Stromal cell of bone marrow (primary cell): Measurements from ENCODE around the gene MAGEA1.
"Not testable (repeated sequence)": the region's sequence is repeated elsewhere in the genome, so short reads cannot be mapped to it uniquely, and the experiment has no call there.

ENCODE experiments used
- DNase-seq: peaks from one replicate; pipeline ENCODE4 v3.0.0-alpha.2; 2012; ENCODE audit warnings: low read depth

MAGEA1 gene, protein sequence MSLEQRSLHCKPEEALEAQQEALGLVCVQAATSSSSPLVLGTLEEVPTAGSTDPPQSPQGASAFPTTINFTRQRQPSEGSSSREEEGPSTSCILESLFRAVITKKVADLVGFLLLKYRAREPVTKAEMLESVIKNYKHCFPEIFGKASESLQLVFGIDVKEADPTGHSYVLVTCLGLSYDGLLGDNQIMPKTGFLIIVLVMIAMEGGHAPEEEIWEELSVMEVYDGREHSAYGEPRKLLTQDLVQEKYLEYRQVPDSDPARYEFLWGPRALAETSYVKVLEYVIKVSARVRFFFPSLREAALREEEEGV

DNA sequence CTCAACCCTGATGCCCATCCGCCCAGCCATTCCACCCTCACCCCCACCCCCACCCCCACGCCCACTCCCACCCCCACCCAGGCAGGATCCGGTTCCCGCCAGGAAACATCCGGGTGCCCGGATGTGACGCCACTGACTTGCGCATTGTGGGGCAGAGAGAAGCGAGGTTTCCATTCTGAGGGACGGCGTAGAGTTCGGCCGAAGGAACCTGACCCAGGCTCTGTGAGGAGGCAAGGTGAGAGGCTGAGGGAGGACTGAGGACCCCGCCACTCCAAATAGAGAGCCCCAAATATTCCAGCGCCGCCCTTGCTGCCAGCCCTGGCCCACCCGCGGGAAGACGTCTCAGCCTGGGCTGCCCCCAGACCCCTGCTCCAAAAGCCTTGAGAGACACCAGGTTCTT, at the start of gene MAGEA1:
TSS of gene MAGEA1 (plus strand) at position 154 of the 400 bp plus-strand sequence. CDS start 3,106 bp downstream, outside the sequence.
- DNase-seq = no peak

DNA sequence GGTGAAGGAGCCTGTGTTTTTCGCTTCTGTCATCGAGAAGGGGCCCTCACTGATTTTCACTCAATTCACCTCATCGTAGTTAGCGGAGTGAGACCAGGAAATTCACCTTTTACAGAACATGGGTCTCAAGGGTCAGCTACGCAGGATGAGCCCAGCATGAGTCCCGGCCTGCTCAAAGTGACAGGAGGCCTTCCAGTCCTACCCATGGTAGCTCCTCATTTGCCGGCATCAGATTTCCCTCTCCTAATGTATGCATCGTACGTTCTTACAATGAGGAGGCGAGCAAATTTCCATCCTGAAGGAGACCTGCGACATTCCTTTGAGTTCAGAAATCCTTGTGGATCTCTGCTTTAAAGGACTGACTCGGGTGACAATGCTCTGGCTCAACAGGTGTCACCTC, 46.2 kb upstream of the MAGEA1 start:
- DNase-seq = not testable (repeated sequence)

DNA sequence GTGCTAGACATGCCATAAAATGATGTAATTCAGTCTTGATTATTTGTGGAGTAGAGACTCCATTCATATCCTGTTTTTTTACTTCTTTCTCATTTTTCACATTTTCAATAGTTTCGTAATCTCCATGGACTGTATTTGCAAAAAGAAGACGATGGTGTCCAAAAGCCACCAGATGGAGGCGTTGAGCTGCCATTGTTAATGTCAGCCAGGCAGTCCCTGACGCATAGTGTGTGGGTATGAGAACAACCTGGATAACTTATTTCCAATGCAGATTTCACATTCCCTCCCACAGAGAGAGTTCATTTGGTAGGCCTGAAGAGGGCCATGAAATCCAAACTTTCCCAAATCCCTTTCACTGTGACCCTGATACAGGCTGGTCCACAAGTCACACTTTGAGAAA, 40.0 kb upstream of the MAGEA1 start:
- not testable (repeated sequence) for DNase-seq

DNA sequence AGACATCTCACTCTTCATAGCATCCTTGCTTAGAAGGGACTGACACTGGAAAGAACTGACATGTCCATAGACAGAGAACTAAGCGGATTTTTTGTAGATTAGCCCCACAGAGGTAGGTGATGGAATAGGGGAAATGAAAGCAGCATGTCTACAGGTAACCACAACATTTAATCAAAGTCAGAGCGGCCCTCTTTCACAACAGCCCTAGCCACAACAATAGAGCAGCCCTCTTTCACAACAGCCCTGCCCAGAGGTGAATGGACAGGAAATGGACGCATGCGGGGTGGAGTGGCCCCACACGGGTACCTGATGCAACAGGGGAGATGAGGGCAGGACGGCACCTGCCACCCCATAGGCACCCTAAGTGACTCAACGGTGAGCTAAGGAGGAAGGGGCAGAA, 32.8 kb upstream of the MAGEA1 start:
- not testable (repeated sequence) for DNase-seq

DNA sequence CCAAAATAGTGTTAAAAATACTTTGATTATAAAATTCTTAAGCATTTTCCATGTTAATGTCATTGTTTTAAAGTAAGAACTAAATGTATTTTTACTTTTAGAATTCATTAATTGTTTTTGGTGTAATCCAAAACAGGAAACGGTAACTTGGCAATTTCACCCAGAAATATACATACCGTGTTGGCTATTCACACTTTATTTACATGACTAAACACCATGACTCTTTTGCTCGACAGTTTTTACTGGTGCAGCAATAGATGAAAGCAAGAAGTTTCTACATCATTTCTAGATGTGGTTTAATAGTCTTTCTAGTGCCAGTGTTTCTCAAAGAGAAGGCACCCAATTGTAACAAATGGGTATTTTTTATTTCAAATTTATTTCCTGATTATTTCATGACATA, 25.6 kb upstream of the MAGEA1 start:
- DNase-seq = no peak

DNA sequence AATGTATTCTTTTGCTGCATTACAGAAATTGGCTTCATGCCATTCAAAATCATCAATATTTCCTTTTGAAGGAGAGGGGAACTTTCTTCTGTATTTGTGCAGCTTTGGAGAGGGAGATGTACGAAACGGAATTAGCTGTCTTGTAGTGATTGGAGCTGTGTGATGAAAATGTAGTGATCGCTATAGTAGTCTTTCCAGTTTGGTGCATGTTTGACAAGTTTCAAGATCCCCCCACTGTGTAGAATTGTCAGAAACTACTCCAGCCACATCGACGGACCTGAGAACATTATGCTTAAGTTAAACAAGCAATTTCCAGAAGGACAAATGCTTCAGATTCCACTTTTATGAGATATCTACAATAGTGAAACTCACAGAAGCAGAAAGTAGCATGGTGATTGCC, 21.6 kb upstream of the MAGEA1 start:
- DNase-seq = no peak

DNA sequence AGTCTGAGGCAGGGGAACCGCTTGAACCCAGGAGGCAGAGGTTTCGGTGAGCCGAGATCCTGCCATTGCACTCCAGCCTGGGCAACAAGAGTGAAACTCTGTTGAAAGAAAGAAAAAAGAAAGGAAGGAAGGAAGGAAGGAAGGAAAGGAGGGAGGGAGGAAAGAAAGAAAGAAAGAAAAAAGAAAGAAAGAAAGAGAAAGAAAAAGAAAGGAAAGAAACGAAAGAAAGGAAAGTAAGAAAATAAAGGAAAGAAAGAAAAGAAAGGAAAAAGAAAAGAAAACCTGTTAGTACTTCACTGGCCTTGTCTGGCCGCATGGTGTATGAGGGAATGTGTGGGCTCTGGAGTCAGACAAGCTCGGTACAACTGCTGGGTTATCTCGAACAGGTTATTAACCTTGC, 20.8 kb upstream of the MAGEA1 start:
- no peak for DNase-seq

DNA sequence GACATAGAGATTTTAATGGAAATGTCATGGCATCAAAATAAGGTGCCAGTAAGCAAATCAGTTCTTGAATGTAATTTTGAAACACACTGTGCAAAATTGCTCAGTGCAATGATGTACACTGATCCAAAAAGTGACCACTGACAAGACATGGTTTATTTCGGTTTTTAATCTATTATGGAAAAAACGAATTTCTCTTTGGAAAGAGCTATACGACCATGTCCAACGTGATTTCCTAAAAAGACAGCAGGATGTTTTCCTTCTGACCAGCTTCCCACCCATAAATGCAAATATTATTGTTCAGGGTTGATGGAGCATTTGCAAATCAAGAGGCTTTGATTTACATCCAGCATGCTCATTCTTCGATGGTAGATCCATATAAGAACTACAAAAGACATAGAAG, 17.1 kb upstream of the MAGEA1 start:
- no peak for DNase-seq

DNA sequence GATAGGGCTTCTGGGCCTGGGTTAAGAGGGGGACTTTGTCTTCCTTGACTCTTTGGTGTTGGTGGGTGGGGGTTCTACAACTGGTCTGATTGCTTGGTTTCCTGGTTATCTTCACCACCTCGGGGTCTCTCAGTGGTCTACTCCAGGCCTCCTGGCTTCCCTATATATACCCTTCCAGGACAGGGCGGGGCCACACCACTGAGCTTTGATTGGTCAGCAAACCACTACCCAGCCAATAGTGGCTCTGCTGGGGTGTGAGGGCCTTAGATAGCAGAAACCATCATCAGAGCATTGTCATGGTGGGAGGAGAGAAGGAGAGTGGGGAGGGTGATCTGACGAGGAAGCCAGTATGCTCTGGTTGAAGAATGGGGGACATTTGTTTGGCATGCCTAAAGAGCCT, 14.4 kb upstream of the MAGEA1 start:
- DNase-seq = no peak

DNA sequence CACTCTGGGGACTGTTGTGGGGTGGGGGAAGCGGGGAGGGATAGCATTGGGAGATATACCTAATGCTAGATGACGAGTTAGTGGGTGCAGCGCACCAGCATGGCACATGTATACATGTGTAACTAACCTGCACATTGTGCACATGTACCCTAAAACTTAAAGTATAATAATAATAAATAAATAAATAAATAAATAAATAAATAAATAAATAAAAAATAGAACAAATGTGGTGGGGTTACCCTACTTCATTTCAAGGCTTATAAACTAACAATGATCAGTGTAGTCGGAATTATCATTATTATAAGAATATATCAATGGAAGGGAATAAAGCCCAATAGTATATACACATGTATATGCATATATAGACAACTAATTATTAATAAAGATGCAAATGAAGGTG, 10.7 kb upstream of the MAGEA1 start:
- not testable (repeated sequence) for DNase-seq

DNA sequence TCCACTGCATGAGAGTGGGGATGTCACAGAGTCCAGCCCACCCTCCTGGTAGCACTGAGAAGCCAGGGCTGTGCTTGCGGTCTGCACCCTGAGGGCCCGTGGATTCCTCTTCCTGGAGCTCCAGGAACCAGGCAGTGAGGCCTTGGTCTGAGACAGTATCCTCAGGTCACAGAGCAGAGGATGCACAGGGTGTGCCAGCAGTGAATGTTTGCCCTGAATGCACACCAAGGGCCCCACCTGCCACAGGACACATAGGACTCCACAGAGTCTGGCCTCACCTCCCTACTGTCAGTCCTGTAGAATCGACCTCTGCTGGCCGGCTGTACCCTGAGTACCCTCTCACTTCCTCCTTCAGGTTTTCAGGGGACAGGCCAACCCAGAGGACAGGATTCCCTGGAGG, 2.7 kb downstream of the MAGEA1 start:
- no peak for DNase-seq

DNA sequence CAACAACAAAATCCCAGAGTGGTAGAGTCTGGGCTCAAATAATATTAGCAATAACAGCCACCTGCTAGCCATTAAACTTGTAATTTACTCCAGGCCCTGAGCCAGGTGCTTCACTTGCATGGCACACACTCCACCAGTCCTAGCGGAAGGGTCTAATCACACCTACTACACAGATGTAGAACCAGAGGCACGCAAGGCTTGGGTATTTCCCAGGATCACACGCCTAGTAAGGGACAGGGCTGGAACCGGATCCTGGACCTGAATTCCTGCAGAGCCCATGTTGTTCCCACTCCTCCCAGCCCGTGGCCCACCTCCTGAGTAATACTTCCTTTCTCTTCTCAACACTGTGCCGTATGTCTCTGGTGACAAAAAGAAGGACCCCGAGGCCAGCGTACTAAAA, 5.7 kb downstream of the MAGEA1 start:
- no peak for DNase-seq

DNA sequence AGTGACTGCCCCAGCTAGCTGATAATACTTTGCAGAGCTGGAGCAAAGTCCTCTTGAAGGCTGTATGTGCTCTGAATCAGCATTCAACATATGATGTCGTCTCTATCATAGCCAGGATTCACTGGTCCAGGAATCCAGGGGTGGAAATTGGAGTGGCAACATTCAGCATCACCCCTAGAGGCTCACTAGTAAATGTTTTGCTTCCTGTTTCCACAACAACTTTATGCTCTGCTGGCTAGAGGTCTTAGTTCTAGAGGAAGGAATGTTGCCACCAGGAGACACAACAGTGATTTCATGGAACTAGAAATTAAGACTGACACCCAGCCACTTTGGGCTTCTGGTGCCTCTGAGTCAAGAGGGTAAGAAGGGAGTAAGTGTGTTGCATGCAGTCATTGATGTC, 11.3 kb downstream of the MAGEA1 start:
- DNase-seq = no peak

DNA sequence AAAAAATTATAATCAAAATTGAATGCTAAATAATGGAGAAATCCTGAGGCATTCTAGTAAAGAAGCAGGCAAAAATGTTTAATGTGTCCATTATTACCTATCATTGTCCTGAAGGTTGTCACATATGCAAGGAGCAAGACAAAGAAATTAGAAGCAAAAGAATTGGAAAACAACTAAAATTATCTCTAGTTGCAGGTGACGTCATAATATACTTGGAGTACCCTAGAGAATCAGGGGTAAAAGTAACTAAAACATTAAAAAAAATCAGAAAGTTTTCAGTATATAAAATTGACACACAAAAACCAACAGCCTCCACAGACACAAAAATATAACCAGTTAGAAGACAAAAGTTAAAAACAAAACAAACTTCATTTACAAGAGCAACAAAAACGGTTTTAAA, 21.4 kb downstream of the MAGEA1 start:
- no peak for DNase-seq

DNA sequence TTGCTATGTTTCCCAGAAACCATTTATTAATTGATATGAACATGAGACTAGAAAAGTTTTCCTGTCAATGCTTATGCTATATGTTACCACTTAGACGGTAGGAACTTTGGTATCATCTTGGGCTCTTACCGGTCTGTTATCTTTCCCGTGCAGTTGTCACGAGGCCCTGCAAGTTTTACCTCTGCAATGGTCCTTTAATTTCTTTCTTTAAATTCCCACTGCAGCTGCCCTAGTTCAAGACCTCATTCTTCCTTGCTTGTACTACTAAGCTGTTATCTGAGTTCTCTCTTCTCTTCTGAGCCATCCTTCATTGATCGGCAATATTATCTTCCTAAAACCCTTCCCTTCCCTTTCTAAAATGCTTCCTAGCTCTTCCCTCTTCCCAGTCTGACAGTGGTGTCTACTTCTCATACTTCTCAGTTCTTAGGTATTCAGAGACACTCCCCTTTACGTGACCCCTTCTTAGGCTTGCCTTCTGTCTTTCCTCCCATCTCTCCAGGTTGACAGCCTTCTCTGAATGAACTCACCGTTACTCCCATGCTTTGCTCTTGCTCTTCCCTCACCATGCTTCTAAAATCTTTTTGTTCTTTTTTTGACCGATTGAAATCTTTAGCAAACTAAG, 27.5 kb downstream of the MAGEA1 start:
- DNase-seq = no peak

DNA sequence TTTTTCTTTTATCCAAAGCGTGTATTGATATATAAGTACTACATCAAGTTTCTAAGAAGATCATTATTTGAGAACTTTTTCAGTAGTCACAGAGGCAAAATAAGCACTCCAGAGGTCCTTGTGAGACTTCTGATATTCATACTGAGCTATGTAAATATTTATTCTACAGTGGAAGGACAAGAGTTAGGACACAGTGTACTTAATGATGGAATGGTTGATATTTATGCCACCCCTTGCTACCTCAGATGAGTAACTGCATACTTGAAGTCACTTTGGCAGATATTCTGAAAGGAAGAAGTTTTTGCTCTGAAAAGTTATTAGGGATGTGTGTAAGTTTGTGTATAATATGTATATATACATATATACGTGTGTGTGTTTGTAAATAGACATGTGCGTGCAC, 30.3 kb downstream of the MAGEA1 start:
- DNase-seq = no peak

DNA sequence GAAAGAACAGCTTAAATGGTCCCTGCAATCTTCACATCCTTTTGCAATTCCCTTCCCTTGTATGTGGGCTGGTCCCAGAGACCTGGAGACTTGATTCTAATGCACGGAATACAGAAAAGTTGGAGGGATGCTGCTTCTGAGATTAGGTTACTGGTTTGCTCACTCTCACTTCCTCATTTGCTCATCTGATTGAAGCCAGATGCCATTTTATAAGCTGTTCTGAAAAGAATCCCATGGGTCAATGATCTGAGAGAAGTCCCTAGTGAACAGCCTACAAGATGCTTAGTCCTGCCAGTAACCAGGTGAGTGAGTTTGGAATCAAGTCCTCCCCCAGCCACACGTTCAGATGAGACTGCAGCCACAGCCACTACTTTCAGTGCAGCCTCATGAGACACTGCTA, 35.9 kb downstream of the MAGEA1 start:
- no peak for DNase-seq

DNA sequence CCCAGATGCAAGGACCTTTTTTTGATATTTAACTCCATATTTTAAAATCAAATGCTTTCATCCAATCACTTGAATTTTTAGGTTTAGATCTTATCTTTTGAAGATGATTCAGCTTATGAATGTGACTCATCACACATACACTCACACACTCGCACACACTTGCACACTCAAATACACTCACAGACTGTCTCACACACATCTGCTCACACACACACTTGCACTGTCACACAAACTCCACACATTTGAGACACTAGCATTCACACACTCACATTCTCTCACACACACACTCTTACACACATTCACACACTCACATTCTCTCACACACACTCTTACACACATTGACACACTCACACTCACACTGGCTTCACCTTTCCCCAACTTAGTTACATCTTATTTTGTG, 37.8 kb downstream of the MAGEA1 start:
- no peak for DNase-seq

DNA sequence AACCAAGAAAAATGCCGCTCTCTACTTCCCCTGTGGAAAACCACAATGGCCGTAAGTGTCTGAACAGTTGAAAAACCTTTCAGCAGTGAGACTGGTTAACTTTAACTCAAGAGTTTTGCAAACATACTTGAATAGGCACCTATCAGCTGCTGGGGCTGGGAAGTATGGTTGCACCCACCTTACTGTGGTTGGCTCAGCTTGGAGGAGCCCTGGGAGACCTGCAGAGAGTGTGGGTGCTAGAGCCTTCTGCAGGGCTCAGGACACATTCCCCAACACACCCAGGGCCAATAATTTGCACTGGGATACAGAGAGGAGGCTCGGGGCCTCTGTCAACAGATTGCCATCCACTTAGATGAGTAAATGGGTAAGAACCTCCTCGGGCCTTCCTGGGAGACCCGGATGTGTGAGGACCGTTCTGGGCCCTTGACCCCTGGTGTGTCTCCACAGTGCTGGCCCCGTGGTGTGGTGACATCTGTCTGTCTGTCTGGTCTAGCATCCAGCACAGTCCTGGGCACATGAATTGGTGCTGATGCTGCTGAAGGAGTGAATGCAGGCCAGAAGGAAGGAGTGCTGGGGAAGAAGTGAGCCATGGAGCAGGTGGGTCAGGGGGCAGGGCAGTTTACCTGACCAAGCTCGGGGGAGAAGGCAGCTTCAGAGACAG, 46.5 kb downstream of the MAGEA1 start:
- DNase-seq = no peak

DNA sequence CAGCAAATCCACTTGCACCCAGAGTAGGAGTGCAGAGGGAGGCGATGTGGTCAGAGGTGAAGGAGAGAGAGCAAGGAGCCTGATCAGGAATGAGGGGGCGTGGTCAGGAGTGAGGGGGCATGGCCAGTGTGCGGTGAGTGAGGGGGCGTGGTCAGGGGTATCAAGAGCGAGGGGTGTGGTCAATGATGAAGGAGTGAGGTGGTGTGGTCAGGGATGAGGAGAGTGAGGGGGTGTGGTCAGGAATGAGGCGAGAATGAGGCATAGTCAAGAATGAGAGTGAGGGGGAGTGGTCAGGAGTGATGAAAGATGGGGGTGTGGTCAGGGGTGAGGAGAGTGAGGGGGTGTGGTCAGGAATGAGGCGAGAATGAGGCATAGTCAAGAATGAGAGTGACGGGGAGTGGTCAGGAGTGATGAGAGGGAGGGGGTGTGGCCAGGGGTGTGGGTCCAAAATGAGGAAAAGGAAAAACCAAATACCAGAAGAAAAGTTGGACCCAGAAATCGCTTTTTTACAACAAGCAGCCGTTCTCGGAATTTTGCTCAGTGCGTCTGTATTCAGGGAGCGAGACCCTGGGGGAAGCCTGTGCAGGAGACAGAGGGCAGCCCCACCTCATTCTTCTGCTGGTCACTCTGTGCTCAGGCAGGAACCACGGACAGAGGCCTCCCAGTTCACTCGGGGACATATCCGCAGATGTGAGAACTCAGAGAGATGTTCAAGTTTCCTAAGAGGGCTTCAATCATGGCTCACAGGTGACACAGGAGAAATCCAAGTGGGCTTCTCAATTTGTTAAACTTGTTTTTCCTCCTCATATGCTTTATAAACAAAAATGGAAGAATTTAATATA, 47.5 kb downstream of the MAGEA1 start:
- peak; percentile 8 for DNase-seq
